Astrocyte of the cerebellum (primary cell): ENCODE measurements around the gene CCDC61.

Experiments used
- DNase-seq: peaks from one replicate; pipeline ENCODE4 v3.0.0-alpha.2; 2011; ENCODE audit warnings: low read depth
- H3K4me3 ChIP-seq: 2 replicates; pipeline ENCODE4 v1.5.1; 2011; ENCODE audit warnings: mild to moderate bottlenecking, low read depth, low read length, moderate library complexity
- CTCF ChIP-seq: IDR thresholded peaks from 2 replicates; pipeline ENCODE4 v1.5.1; 2012; ENCODE audit warnings: low read length, low read depth, moderate library complexity, mild to moderate bottlenecking; ENCODE audit errors: missing control alignments
- in situ Hi-C: cut with HindIII; loops from 2 replicates; pipeline ENCODE4 v1.10.0; 2017; ENCODE audit warnings: low sequenced_read_pairs

CCDC61 gene

GRCh38 chr19:46025835-46026234, 30.6 kb downstream of the CCDC61 start:
- no peak for DNase-seq
- H3K4me3 ChIP-seq = no peak overlapping the region
- in situ Hi-C loops = no loop called here
- TF ChIP-seq CTCF = no peak

GRCh38 chr19:46030812-46031550, 35.7 kb downstream of the CCDC61 start:
- H3K4me3 ChIP-seq = no peak overlapping the region
- in situ Hi-C loops = no loop called here
- no peak for DNase-seq
- no peak for TF ChIP-seq CTCF

GRCh38 chr19:46031781-46032596, 36.7 kb downstream of the CCDC61 start:
- in situ Hi-C loops = no loop called here
- DNase-seq = no peak

GRCh38 chr19:46032597-46033025, 37.3 kb downstream of the CCDC61 start:
- DNase-seq = no peak
- TF ChIP-seq CTCF = no peak
- in situ Hi-C loops = no loop called here

More at GRCh38 chr19:46031781-46032596, 36.7 kb downstream of the CCDC61 start:
- H3K4me3 ChIP-seq = no peak overlapping the region
- no peak for TF ChIP-seq CTCF

GRCh38 chr19:46033401-46033800, 38.1 kb downstream of the CCDC61 start:
- H3K4me3 ChIP-seq = no peak overlapping the region
- no peak for DNase-seq
- no peak for TF ChIP-seq CTCF
- in situ Hi-C loops = no loop called here

More at GRCh38 chr19:46032597-46033025, 37.3 kb downstream of the CCDC61 start:
- H3K4me3 ChIP-seq = no peak overlapping the region

- TF ChIP-seq CTCF = no peak
- no peak overlapping the region for H3K4me3 ChIP-seq
- no peak for DNase-seq
- in situ Hi-C loops = no loop called here
These were observed 40.3 kb downstream of the CCDC61 start for GRCh38 chr19:46035546-46035945.
